Keratinocyte (primary cell): Measurements from ENCODE around the gene RRP36. TPM values are rescaled to one million over a fixed set of nuclear protein-coding genes. Genes with fewer than 3 reads are reported as not detected.

Source experiments
- DNase-seq: peaks from one replicate; pipeline ENCODE4 v3.0.0-alpha.2; 2011; ENCODE audit warnings: low read depth, missing footprints, low spot score
- FAIRE-seq: peaks from 2 replicates; lab custom pipeline; 2011; peaks lifted over from hg19 to GRCh38; lab: Jason Lieb, UNC
- H2AFZ ChIP-seq: 2 replicates; pipeline ENCODE4 v1.6.0; 2012; ENCODE audit warnings: low read length, control low read depth, inconsistent platforms; ENCODE audit not compliant: control insufficient read depth
- H3K27ac ChIP-seq: 2 replicates; pipeline ENCODE4 v1.5.1; 2011; ENCODE audit warnings: low read length; ENCODE audit not compliant: control insufficient read depth, insufficient read depth
- H3K27me3 ChIP-seq: 3 replicates; pipeline ENCODE4 v1.6.0; 2011; ENCODE audit warnings: low read length; ENCODE audit not compliant: control insufficient read depth, insufficient read depth; ENCODE audit errors: extremely low read depth
- H3K36me3 ChIP-seq, 2 experiments: 2 replicates in 1 of 2; 3 replicates in 1 of 2; pipeline ENCODE4 v1.5.1; 2011; ENCODE audit warnings: low read length in 2 of 2, mild to moderate bottlenecking in 1 of 2; ENCODE audit not compliant: control insufficient read depth in 2 of 2, insufficient read depth in 2 of 2; ENCODE audit errors: extremely low read depth in 1 of 2
- H3K4me1 ChIP-seq: 3 replicates; pipeline ENCODE4 v1.5.1; 2011; ENCODE audit warnings: low read length; ENCODE audit not compliant: control insufficient read depth, insufficient read depth; ENCODE audit errors: extremely low read depth
- H3K4me2 ChIP-seq: 3 replicates; pipeline ENCODE4 v1.6.0; 2011; ENCODE audit warnings: low read depth, low read length; ENCODE audit not compliant: control insufficient read depth, insufficient read depth; ENCODE audit errors: extremely low read depth
- H3K4me3 ChIP-seq, 3 experiments: fragments of 200-600 bp in 1 of 3; sonication (generic) in 1 of 3; 2 replicates in 2 of 3; 3 replicates in 1 of 3; pipeline ENCODE4 v1.5.1; 2011 to 2016; ENCODE audit warnings: low read length in 3 of 3, mild to moderate bottlenecking in 3 of 3, control low read depth in 2 of 3, inconsistent platforms in 1 of 3, low read depth in 1 of 3, mixed read lengths in 1 of 3, mixed run types in 1 of 3, moderate library complexity in 1 of 3; ENCODE audit not compliant: control insufficient read depth in 2 of 3, insufficient read depth in 2 of 3; ENCODE audit errors: extremely low read depth in 1 of 3
- H3K79me2 ChIP-seq: 2 replicates; pipeline ENCODE4 v1.6.0; 2012; ENCODE audit warnings: low read length; ENCODE audit not compliant: control insufficient read depth, insufficient read depth
- H3K9ac ChIP-seq: 3 replicates; pipeline ENCODE4 v1.6.0; 2011; ENCODE audit warnings: low read length; ENCODE audit not compliant: control insufficient read depth, insufficient read depth; ENCODE audit errors: extremely low read depth
- H3K9me1 ChIP-seq: 3 replicates; pipeline ENCODE4 v1.6.0; 2011; ENCODE audit warnings: low read length; ENCODE audit not compliant: control insufficient read depth, insufficient read depth; ENCODE audit errors: extremely low read depth
- H3K9me3 ChIP-seq: 2 replicates; pipeline ENCODE4 v1.5.1; 2012; ENCODE audit warnings: low read depth, low read length; ENCODE audit not compliant: control insufficient read depth
- H4K20me1 ChIP-seq: 3 replicates; pipeline ENCODE4 v1.6.0; 2011; ENCODE audit warnings: low read length; ENCODE audit not compliant: control insufficient read depth, insufficient read depth; ENCODE audit errors: extremely low read depth
- EZH2 ChIP-seq: IDR thresholded peaks from one replicate; pipeline ENCODE4 v1.6.1; 2012; ENCODE audit warnings: inconsistent platforms, mild to moderate bottlenecking, low read length, moderate library complexity
- dilution Hi-C: fragments of 300-500 bp; cut with MboI; formaldehyde crosslinking; loops from one replicate; pipeline ENCODE4 v1.7.0; 2020; ENCODE audit warnings: low sequenced_read_pairs; ENCODE audit not compliant: extremely low pct_ligation_motif_present
- polyA plus RNA-seq, 5 experiments: library from polyadenylated mRNA; depleted of rRNA in 3 of 5; stranded (reverse) in 3 of 5; stranded (forward) in 1 of 5; unstranded in 1 of 5; fragments of >200 nt; gene quantifications; 1 replicate in 1 of 5; 2 replicates in 3 of 5; 3 replicates in 1 of 5; pipeline versions ENCODE4 v1.2.1 to v1.2.3, GENCODE V29; 2011 to 2012; ENCODE audit warnings: missing spikeins in 2 of 5, low read depth in 1 of 5, low replicate concordance in 1 of 5
- TF ChIP-seq, protein P1 (sequence below), 3 experiments: IDR thresholded peaks in 1 of 3; conservative IDR thresholded peaks in 1 of 3; optimal IDR thresholded peaks in 1 of 3; 2 replicates in 2 of 3; 3 replicates in 1 of 3; pipeline versions ENCODE3 to v1.5.1; 2011; ENCODE audit warnings: low read length in 3 of 3, mild to moderate bottlenecking in 3 of 3, moderate library complexity in 2 of 3, control low read depth in 1 of 3, inconsistent platforms in 1 of 3; ENCODE audit not compliant: insufficient read depth in 2 of 3; ENCODE audit errors: extremely low read depth in 1 of 3

Gene RRP36
- polyA plus RNA-seq, 1 donor (not counting 4 experiments of a cell fraction or from before 2014, with no cell fraction given), result 67.5 TPM

DNA sequence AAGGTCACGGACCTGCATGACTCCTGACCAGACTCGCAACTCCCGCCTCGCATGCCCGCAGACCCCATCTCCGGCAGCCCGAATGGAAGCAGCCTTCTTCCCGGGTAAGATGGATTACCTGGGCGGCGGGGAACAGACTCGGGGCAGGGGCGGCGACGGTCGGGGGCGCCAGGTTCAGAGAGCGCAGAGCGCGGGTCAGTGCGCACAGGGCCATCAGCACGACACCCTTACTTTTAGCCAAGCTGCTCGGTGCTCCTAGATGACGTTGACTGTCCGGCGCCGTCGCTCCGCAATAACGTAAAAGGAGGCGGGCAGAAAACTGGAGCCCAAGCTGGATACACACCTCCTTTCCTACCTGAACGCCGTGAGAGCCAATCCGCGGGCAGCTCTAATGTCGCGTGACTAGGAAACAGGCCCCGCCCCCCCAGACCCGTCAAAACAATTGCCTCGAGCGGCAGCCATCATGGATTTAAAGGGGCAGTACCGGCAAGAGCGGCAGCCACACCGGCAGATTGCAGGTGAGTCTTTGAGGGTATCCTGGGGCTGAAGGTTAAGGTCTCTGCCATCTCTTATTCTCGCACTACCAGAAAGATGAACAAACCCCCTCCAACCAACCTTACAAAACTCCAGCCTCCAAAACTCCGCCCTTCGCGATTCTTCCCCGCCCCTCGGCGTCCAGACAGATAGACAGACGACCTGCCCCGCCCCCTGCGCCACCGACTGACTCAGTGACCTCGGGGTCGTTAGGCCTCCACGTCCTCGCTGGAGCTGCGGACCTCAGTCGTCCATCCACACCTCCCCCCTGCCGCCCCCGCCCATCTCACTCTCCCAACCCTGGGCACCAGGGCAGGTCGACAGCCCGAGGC, 38.0 kb downstream of the RRP36 start, which contains the start of the genes KLC4 and MRPL2:
Gene KLC4, plus strand, starts transcription at position 464 of the 866 bp plus-strand sequence. CDS start 1,705 bp downstream, outside the sequence.
Gene MRPL2, minus strand, starts transcription at position 267 of the 866 bp plus-strand sequence. Its CDS starts 53 bp downstream, at position 214.
- Histone ChIP-seq H3K4me1 (peaks cover 12% of the 10 kb centered on the region), H3K4me2 (peak within 1 kb of the TSS; percentile 90), H3K9me1 (no peaks in the 10 kb centered on the region), H3K79me2 (peaks cover 16% of the 10 kb centered on the region), H3K27me3 (no peaks in the 10 kb centered on the region), H3K4me3 (peak within 1 kb of the TSS; percentile 56 to 100 (median 99)), H4K20me1 (no peaks in the 10 kb centered on the region), H3K9me3 (no peaks in the 10 kb centered on the region), H3K27ac (peak within 1 kb of the TSS; percentile 99), H3K9ac (peak within 1 kb of the TSS; percentile 98), H3K36me3 (peaks cover 6 to 18% of the 10 kb centered on the region in 2 experiments), H2AFZ (peak within 1 kb of the TSS; percentile 99)
- no peak for TF ChIP-seq EZH2
- TF ChIP-seq, protein P1, sequence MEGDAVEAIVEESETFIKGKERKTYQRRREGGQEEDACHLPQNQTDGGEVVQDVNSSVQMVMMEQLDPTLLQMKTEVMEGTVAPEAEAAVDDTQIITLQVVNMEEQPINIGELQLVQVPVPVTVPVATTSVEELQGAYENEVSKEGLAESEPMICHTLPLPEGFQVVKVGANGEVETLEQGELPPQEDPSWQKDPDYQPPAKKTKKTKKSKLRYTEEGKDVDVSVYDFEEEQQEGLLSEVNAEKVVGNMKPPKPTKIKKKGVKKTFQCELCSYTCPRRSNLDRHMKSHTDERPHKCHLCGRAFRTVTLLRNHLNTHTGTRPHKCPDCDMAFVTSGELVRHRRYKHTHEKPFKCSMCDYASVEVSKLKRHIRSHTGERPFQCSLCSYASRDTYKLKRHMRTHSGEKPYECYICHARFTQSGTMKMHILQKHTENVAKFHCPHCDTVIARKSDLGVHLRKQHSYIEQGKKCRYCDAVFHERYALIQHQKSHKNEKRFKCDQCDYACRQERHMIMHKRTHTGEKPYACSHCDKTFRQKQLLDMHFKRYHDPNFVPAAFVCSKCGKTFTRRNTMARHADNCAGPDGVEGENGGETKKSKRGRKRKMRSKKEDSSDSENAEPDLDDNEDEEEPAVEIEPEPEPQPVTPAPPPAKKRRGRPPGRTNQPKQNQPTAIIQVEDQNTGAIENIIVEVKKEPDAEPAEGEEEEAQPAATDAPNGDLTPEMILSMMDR (optimal IDR thresholded peaks at IDR 0.05 in 1 of 3, IDR thresholded peaks at IDR 0.05 in 1 of 3, conservative IDR thresholded peaks at IDR 0.05 in 1 of 3; ENCODE audit: extremely low read depth in 1 of 3, insufficient read depth in 2 of 3, low read length in 3 of 3), result no peak
- dilution Hi-C loops, result no loop called here
- FAIRE-seq (peak; percentile 58), DNase-seq (peak; percentile 89)

DNA sequence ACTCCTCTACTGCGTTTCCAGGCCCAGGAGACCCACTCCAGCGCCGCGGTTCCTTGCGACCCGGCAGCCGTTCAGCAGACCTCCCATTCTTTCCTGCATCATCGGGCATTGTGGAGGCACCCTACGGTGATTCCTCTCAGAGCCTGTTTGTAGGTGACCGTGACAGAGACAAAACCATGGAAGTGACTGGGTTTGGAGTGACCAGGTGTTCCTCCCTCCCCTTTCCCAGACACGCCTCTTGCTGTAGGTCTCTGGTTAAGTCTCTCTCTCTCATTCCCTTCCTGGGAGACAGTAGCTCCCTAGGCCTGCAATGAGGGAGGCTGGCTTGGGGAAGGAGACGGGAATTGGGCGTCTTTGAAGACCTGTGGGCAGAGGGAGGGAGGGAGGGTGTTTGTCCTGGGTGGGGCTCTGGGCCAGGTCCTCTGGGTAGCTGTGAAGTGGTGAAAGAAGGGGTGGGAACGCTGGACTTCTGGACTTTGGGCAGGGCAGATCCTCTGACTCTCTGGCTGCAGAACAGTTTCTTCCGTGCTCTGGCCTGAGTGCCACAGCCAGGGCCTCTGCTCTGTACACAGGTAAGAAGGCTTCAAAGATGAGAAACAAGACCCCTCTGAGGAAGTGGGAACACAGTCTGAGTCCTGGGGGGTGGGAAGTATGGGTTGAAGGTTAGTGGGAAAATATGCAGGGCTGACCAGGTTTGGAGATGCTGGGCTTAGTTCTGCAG, 38.8 kb downstream of the RRP36 start:
- Histone ChIP-seq H3K9ac (peak overlapping the region; percentile 98), H3K27ac (peak overlapping the region; percentile 99), H3K4me3 (peak overlapping the region; percentile 56 to 99 (median 92)), H3K79me2 (peaks cover 16% of the 10 kb centered on the region), H3K27me3 (no peaks in the 10 kb centered on the region), H3K4me1 (peaks cover 12% of the 10 kb centered on the region), H4K20me1 (no peaks in the 10 kb centered on the region), H3K9me1 (no peaks in the 10 kb centered on the region), H3K9me3 (no peaks in the 10 kb centered on the region), H3K36me3 (peaks cover 6 to 12% of the 10 kb centered on the region in 2 experiments), H2AFZ (peak overlapping the region; percentile 99), H3K4me2 (peak overlapping the region; percentile 90)
- dilution Hi-C loops, result no loop called here
- no peak for TF ChIP-seq EZH2
- TF ChIP-seq, protein P1 (optimal IDR thresholded peaks at IDR 0.05 in 1 of 3, IDR thresholded peaks at IDR 0.05 in 1 of 3, conservative IDR thresholded peaks at IDR 0.05 in 1 of 3; ENCODE audit: extremely low read depth in 1 of 3, insufficient read depth in 2 of 3, low read length in 3 of 3), result no peak
- peak; percentile 23 for FAIRE-seq
- no peak for DNase-seq
